Measurements from ENCODE around the gene STX18. TPM values are rescaled to one million over a fixed set of nuclear protein-coding genes. Genes with fewer than 3 reads are reported as not detected.

Gene STX18
- total and polyA plus RNA-seq, 2 donors (not counting 3 experiments of a cell fraction or from before 2014, with no cell fraction given) = 30.7 to 31.2 TPM

- no peak for TF ChIP-seq MYC (IDR thresholded peaks at IDR 0.05; ENCODE audit: low read depth, low read length)
- TF ChIP-seq EZH2 (IDR thresholded peaks at IDR 0.05; ENCODE audit: borderline replicate concordance, low read depth, low read length, severe bottlenecking) = no peak
- TF ChIP-seq JUN (IDR thresholded peaks at IDR 0.05; ENCODE audit: borderline replicate concordance, insufficient read depth, insufficient read length, low read depth) = no peak
- no peak for TF ChIP-seq GATA2 (IDR thresholded peaks at IDR 0.05; ENCODE audit: insufficient read depth, insufficient read length, low read depth, low read length)
- no peak for TF ChIP-seq CTCF (IDR thresholded peaks at IDR 0.05; ENCODE audit: extremely low read depth in 1 of 2, insufficient read depth in 1 of 2, low read depth in 1 of 2, low read length in 2 of 2)
- TF ChIP-seq MAX (IDR thresholded peaks at IDR 0.05; ENCODE audit: insufficient read depth, insufficient read length) = no peak
- TF ChIP-seq POLR2A (IDR thresholded peaks at IDR 0.05; ENCODE audit: low read depth, low read length) = no peak
- TF ChIP-seq POLR2AphosphoS5 (IDR thresholded peaks at IDR 0.05; ENCODE audit: insufficient read depth, low read depth, low read length) = no peak
- TF ChIP-seq FOS (IDR thresholded peaks at IDR 0.05; ENCODE audit: borderline replicate concordance, insufficient read depth, low read length) = no peak
- Histone ChIP-seq H3K27me3 (ENCODE audit: control insufficient read depth in 2 of 2, insufficient read depth in 2 of 2, low read length in 2 of 2) (no peaks in the 10 kb centered on the region), H2AFZ (ENCODE audit: low read depth, low read length) (no peak overlapping the region), H3K27ac (ENCODE audit: insufficient read depth, low read depth, low read length) (no peak overlapping the region), H3K4me3 (replicated peaks in 1 of 3; ENCODE audit: insufficient read depth in 1 of 3, low read depth in 1 of 3, low read length in 3 of 3) (no peak overlapping the region), H3K9me1 (replicated peaks; ENCODE audit: control insufficient read depth, extremely low read depth, insufficient read depth, low read length) (no peaks in the 10 kb centered on the region), H3K79me2 (ENCODE audit: control insufficient read depth, insufficient read depth, low read length) (peaks cover 12% of the 10 kb centered on the region), H3K9me3 (replicated peaks; ENCODE audit: control insufficient read depth, insufficient read depth, low read length) (no peaks in the 10 kb centered on the region), H3K36me3 (ENCODE audit: control insufficient read depth in 2 of 2, extremely low read depth in 1 of 2, insufficient read depth in 2 of 2, low read length in 2 of 2) (no peaks in the 10 kb centered on the region), H4K20me1 (replicated peaks; ENCODE audit: control insufficient read depth, extremely low read depth, insufficient read depth, low read length) (peaks cover 4% of the 10 kb centered on the region), H3K9ac (replicated peaks; ENCODE audit: extremely low read depth, insufficient read depth, low read length) (no peak overlapping the region), H3K4me1 (ENCODE audit: control insufficient read depth, extremely low read depth, insufficient read depth, low read length) (peaks cover 3% of the 10 kb centered on the region), H3K4me2 (ENCODE audit: insufficient read depth, low read length) (no peak overlapping the region)
- FAIRE-seq = no peak
- ChIA-PET POLR2A (no interaction called here), CTCF (interaction anchor here (0.7 to 1.9 kb wide), 4 partner anchors 11 to 393 kb away, joined by 3 to 12 read pairs (median 4); no protein-coding TSS in a partner anchor)
- intact Hi-C loops (cut with micrococcal nuclease) (loop anchor here (5.0 to 10.0 kb wide), 3 partner anchors 275 to 658 kb away; no protein-coding TSS in a partner anchor), dilution Hi-C loops (cut with MboI; ENCODE audit: extremely low pct_ligation_motif_present, low sequenced_read_pairs) (no loop called here)
- no peak for DNase-seq (ENCODE audit: low read depth, low spot score)
- BruUV-seq (replicated peaks) = no TSS peak
Observed at GRCh38 chr4:4486969-4487368, 54.9 kb downstream of the STX18 start.
